Muscle of arm (tissue), 12 donors: ENCODE results near the gene RAB32. TPM values are rescaled to one million over a fixed set of nuclear protein-coding genes. Genes with fewer than 3 reads are reported as not detected.
"Not testable (repeated sequence)": the region's sequence is repeated elsewhere in the genome, so short reads cannot be mapped to it uniquely, and the experiment has no call there.

Source experiments
- DNase-seq: peaks from one replicate; pipeline ENCODE4 v3.0.0-alpha.2; 2013
- polyA plus RNA-seq, 12 donors: library from polyadenylated mRNA; unstranded; fragments of 120-200 nt; gene quantifications; one replicate each; pipeline ENCODE4 v1.2.1, GENCODE V29; 2013; ENCODE audit not compliant: insufficient read length in 12 of 12

Gene RAB32
- polyA plus RNA-seq, 12 donors = 10.3 to 34.2 (median 16.5) TPM; not detected in 1

GRCh38 chr6:146568619-146569018 lies 25.0 kb downstream of the RAB32 start:
- DNase-seq = not testable (repeated sequence)

- DNase-seq = no peak
Observed at GRCh38 chr6:146574211-146574610, 30.6 kb downstream of the RAB32 start.

GRCh38 chr6:146578054-146578453 lies 34.4 kb downstream of the RAB32 start:
- no peak for DNase-seq

GRCh38 chr6:146581968-146582367 lies 38.3 kb downstream of the RAB32 start:
- DNase-seq = no peak

- DNase-seq = no peak
Observed at GRCh38 chr6:146582857-146583256, 39.2 kb downstream of the RAB32 start.

- DNase-seq = no peak
Observed at GRCh38 chr6:146583966-146584365, 40.3 kb downstream of the RAB32 start.

GRCh38 chr6:146587459-146587858 lies 43.8 kb downstream of the RAB32 start:
- no peak for DNase-seq

- DNase-seq = no peak
Observed at GRCh38 chr6:146590492-146590891, 46.9 kb downstream of the RAB32 start.

- DNase-seq = no peak
Observed at GRCh38 chr6:146592451-146592850, 48.8 kb downstream of the RAB32 start.

GRCh38 chr6:146593986-146594385 lies 50.4 kb downstream of the RAB32 start:
- DNase-seq = no peak

GRCh38 chr6:146594495-146594894 lies 50.9 kb downstream of the RAB32 start:
- no peak for DNase-seq

- DNase-seq = no peak
Observed at GRCh38 chr6:146595972-146596731, 52.5 kb downstream of the RAB32 start.

- DNase-seq = peak; percentile 57
Observed at GRCh38 chr6:146598772-146599405, 55.3 kb downstream of the RAB32 start, which contains the start of gene ADGB. ADGB (plus strand) TSS chr6:146598972; CDS start chr6:146599041, 69 bp downstream.

GRCh38 chr6:146601352-146601751 lies 57.7 kb downstream of the RAB32 start:
- DNase-seq = no peak

GRCh38 chr6:146602526-146602925 lies 58.9 kb downstream of the RAB32 start:
- no peak for DNase-seq

Other genes with a start within 250 kb of the RAB32 start
- under 1 TPM in 3 of 12 donors, not detected in 9; 0.03 to 0.11 (median 0.03) TPM for gene ADGB, start 55.1 kb downstream of the RAB32 start, polyA plus RNA-seq